ENCODE results near the gene MNT. TPM values are rescaled to one million over a fixed set of nuclear protein-coding genes. Genes with fewer than 3 reads are reported as not detected.

The MNT gene
- total and polyA plus RNA-seq, 9 of the 15 experiments (the other 6 are each of a cell fraction or from before 2014, with no cell fraction given) = 0.18 to 23.8 (median 5.3) TPM

- TF ChIP-seq, protein P1, sequence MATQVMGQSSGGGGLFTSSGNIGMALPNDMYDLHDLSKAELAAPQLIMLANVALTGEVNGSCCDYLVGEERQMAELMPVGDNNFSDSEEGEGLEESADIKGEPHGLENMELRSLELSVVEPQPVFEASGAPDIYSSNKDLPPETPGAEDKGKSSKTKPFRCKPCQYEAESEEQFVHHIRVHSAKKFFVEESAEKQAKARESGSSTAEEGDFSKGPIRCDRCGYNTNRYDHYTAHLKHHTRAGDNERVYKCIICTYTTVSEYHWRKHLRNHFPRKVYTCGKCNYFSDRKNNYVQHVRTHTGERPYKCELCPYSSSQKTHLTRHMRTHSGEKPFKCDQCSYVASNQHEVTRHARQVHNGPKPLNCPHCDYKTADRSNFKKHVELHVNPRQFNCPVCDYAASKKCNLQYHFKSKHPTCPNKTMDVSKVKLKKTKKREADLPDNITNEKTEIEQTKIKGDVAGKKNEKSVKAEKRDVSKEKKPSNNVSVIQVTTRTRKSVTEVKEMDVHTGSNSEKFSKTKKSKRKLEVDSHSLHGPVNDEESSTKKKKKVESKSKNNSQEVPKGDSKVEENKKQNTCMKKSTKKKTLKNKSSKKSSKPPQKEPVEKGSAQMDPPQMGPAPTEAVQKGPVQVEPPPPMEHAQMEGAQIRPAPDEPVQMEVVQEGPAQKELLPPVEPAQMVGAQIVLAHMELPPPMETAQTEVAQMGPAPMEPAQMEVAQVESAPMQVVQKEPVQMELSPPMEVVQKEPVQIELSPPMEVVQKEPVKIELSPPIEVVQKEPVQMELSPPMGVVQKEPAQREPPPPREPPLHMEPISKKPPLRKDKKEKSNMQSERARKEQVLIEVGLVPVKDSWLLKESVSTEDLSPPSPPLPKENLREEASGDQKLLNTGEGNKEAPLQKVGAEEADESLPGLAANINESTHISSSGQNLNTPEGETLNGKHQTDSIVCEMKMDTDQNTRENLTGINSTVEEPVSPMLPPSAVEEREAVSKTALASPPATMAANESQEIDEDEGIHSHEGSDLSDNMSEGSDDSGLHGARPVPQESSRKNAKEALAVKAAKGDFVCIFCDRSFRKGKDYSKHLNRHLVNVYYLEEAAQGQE (IDR thresholded peaks at IDR 0.05; ENCODE audit: borderline replicate concordance) = no peak
- TF ChIP-seq, protein P1 (CRISPR knock-in tag; IDR thresholded peaks at IDR 0.05; ENCODE audit: low read depth) = peak; percentile 43; the same call in 1 of the 2 replicates
- TF ChIP-seq CEBPG (CRISPR knock-in tag; IDR thresholded peaks at IDR 0.05) (0 out of 2 replicates have a peak, but pooled peaks have one; percentile 32), CEBPG (tag; conservative IDR thresholded peaks at IDR 0.05 in 1 of 2, IDR thresholded peaks at IDR 0.05 in 1 of 2) (no peak), ZNF644 (tag; IDR thresholded peaks at IDR 0.05; ENCODE audit: low read depth) (no peak), NR2C2 (CRISPR knock-in tag; IDR thresholded peaks at IDR 0.05) (no peak), NR2C2 (tag; IDR thresholded peaks at IDR 0.05) (peak; percentile 81), HDAC3 (IDR thresholded peaks at IDR 0.05; ENCODE audit: borderline replicate concordance, partially characterized antibody) (no peak), RNF2 (IDR thresholded peaks at IDR 0.05) (peak; percentile 50; the same call in 1 of the 2 replicates), PRPF4 (IDR thresholded peaks at IDR 0.05; ENCODE audit: insufficient read depth, low read depth, low read length, poor library complexity, severe bottlenecking) (peak; percentile 75), NFRKB (IDR thresholded peaks at IDR 0.05; ENCODE audit: low read depth) (peak; percentile 56; the same call in 1 of the 2 replicates), MTA1 (IDR thresholded peaks at IDR 0.05; ENCODE audit: borderline replicate concordance) (0 out of 2 replicates have a peak, but pooled peaks have one; percentile 30), MEIS2 (IDR thresholded peaks at IDR 0.05; ENCODE audit: partially characterized antibody) (peak; percentile 51), USF2 (CRISPR knock-in tag; IDR thresholded peaks at IDR 0.05) (peak; percentile 16; the same call in 1 of the 2 replicates), ZNF12 (CRISPR knock-in tag; IDR thresholded peaks at IDR 0.05) (no peak), BHLHE40 (IDR thresholded peaks at IDR 0.05; ENCODE audit: low read length) (0 out of 2 replicates have a peak, but pooled peaks have one; percentile 2), SMARCA4 (IDR thresholded peaks at IDR 0.05) (0 out of 2 replicates have a peak, but pooled peaks have one; percentile 12), RFX1 (IDR thresholded peaks at IDR 0.05) (peak; percentile 93)
Measured at GRCh38 chr17:2393174-2393953, 7.5 kb downstream of the MNT start (continued).

Data from K562 (cell line).